ENCODE data around the gene ZNF714.

ZNF714 gene

GRCh38 chr19:21082011-21082975, at the start of gene ZNF714:
Gene ZNF714, plus strand, starts transcription at chr19:21082203. Its CDS starts 16,066 bp downstream, at chr19:21098269.
- peak; percentile 68 to 76 (median 70) for DNase-seq (ENCODE audit: low read depth in 3 of 3)

- DNase-seq (ENCODE audit: low read depth in 3 of 3) = no peak
Measured at GRCh38 chr19:21045028-21045427, 37.0 kb upstream of the ZNF714 start.

DNA sequence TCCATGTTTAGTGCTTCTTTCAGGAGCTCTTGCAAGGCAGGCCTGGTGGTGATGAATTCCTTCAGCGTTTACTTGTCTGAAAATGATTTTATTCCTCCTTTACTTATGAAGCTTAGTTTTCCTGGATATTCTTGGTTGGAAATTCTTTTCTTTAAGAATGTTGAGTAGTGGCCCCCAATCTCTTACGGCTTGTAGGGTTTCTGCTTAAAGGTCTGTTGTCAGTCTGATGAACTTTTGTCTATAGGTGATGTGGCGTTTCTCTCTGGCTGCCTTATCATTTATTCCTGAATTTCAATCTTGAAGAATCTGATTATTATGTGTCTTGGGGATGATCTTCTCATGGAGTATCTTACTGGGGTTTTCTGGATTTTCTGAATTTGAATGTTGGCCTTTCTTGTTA, 35.5 kb upstream of the ZNF714 start:
- DNase-seq (ENCODE audit: low read depth in 3 of 3) = no peak

DNA sequence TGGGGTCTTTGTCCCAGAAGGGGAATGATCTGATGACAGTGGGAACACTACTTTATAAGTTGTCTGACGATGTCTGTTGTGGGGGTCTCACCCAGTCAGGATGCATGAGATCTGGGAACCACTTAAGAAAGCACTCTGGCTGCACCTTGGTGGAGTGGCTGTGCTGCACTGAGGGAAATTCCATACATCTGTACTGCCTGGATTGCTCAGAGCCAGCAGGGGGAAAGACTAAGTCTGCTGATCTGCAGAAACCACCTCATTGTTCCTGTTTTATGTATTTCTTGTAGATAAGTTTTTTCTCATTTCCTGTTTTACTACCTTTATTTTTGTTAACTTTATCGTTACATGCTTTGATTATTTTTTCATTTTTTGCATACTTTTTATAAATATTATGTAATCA, 34.3 kb upstream of the ZNF714 start:
- DNase-seq (ENCODE audit: low read depth in 3 of 3) = no peak

GRCh38 chr19:21052902-21053301, 29.1 kb upstream of the ZNF714 start:
- DNase-seq (ENCODE audit: low read depth in 3 of 3) = no peak

DNA sequence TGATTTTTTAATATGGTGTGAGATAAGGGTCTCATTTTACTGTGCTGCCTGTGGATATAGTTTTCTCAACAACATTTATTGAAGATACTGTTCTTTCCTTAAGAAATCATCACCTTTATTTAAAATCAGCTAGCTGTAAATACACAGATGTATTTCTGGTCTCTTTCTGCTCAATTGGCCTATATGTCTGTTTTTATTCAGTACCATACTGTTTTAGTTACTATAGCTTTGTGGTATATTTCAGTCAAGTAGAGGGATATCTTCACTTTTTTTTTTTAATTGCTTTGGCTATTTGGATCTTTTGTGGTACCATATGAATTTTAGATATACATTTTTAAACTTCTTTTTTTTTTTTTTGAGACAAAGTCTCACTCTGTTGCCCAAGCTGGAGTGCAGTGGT, 16.7 kb upstream of the ZNF714 start:
- no peak for DNase-seq (ENCODE audit: low read depth in 3 of 3)

GRCh38 chr19:21084343-21084742, 2.3 kb downstream of the ZNF714 start:
- DNase-seq (ENCODE audit: low read depth in 3 of 3) = no peak

DNA sequence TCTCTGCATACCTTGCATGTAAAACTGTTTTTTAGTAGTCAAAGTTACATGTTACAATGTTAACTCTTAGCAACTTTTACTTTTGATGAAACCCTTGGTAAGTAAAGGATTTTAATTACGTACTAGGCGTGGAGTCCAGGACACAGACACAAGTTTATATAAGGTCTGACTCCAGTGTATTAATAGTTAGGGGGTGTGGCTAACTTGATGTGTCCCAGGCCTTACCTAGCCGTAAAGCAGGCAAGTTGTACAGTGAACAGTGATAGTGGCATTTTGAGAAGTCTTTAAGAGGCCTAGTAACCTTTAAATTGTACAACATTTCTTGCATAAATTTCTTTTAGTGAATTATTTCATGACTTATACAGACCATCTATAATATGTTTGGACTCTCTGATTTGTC, 5.9 kb downstream of the ZNF714 start:
- DNase-seq (ENCODE audit: low read depth in 3 of 3) = no peak

GRCh38 chr19:21092109-21092508, 10.1 kb downstream of the ZNF714 start:
- DNase-seq (ENCODE audit: low read depth in 3 of 3) = no peak

DNA sequence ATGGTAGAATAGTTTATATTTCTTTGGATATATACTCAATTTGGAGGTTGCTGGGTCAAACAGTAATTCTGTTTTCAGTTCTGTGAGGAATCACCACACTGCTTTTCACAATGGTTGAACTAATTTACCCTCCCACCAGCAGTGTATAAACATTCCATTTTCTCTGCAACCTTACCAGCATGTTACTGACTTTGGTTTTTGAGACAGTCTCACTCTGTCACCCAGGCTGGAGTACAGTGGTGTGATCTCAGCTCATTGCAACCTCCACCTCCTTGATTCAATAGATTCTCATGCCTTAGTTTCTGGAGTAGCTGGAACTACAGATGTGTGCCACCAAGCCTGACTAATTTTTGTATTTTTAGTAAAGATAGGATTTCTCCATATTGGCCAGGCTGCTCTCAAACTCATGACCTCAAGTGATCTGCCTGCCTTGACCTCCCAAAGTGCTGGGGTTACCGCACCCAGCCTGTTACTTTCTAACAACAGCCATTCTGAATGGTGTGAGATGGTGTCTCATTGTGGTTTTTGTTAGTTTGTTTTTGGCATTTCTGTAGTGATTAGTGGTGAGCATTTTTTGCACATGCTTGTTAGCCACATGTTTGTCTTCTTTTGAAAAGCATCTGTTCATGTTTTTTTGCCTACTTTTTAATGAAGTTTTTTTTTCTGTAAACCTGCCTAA, 12.5 kb downstream of the ZNF714 start:
- no peak for DNase-seq (ENCODE audit: low read depth in 3 of 3)

DNA sequence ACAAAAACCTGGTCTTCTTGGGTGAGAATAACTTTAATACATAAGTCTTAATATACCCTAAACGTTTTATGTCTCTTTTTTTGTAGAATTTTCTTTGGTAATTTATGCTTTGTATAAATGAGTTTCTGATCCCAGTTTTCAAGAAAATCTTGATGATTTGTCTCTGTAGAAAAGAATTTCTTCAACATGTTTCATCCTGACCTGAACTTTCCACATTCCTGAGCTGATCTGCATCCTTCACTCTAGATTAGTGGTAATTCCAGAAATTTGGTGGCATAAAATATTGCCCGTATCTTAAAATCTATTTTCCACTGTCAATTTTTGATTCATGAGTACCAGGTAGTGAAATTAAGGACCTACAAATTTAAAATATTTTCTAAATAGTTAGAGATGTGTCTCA, 16.3 kb downstream of the ZNF714 start:
- no peak for DNase-seq (ENCODE audit: low read depth in 3 of 3)

DNA sequence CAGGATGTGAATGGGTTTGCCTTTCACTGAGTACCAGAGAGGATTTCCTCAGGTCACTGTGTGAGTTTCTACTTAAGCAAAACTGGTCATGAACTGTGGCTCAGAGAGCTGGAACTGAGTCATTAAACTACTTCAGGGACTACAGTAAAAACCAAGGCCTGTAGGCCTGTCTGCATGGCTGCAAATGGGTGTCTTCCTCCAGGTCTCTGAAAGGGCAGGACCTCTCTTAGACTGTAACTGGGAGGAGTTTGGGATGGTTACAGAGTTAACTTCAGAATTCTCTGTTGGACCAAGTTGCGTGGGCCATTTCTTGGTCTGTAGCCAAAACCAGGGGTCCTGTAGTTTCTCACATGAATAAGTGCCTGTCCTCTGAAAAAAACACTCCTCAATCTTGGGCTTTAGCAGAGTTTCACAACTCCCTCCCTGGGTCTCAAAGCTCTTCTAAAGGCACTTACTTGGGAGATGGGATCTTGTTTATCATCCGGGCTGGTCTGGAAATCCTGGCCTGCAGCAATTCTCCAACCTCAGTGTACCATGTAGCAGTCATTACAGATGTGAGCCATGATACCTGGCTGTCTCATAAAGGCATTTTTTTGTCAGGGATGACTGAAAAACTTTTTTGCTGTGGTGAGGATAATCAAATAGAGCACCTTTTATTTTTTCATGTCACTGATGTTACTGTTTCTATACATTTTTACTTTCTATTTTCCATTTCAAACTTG, 19.7 kb downstream of the ZNF714 start:
- DNase-seq (ENCODE audit: low read depth in 3 of 3) = no peak

GRCh38 chr19:21109116-21109515, 27.1 kb downstream of the ZNF714 start:
- no peak for DNase-seq (ENCODE audit: low read depth in 3 of 3)

DNA sequence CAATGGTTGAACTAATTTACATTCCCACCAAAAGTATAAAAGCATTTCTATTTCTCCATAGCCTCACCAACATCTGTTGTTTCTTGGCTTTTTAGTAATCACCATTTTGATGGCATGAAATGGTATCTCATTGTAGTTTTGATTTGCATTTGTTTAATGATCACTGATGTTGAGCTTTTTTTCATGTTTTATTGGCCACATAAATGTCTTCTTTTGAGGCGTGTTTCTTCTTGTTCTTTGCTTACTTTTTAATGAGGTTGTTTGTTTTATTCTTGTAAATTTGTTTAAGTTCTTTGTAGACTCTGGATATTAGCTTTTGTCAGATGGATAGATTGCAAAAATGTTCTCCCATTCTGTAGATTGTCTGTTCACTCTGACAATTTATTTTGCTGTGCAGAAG, 28.2 kb downstream of the ZNF714 start:
- DNase-seq (ENCODE audit: low read depth in 3 of 3) = no peak

GRCh38 chr19:21115430-21115829, 33.4 kb downstream of the ZNF714 start:
- no peak for DNase-seq (ENCODE audit: low read depth in 3 of 3)

GRCh38 chr19:21117041-21117907, 35.3 kb downstream of the ZNF714 start:
- no peak for DNase-seq (ENCODE audit: low read depth in 3 of 3)

GRCh38 chr19:21126078-21126477, 44.1 kb downstream of the ZNF714 start:
- DNase-seq (ENCODE audit: low read depth in 3 of 3) = no peak

- DNase-seq (ENCODE audit: low read depth in 3 of 3) = no peak
Measured at GRCh38 chr19:21127001-21127400, 45.0 kb downstream of the ZNF714 start.

DNA sequence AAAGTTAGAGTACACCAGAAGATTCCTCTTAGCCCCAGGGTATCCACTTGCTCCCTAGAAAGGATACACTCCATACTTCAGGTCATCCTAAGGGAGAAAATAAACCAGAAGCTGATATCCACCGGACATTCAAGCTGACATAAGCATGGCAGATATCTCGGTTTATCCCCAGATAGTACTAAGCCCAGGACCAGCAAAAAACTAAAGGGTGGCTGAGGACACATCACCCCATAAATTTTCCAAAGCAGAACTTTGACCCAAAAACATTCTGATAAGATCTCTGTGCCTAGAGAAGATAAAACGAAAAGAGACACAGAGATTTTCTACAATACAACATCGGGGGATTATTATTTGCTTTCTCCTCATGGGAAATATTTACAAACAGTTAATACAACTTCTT, 45.9 kb downstream of the ZNF714 start:
- no peak for DNase-seq (ENCODE audit: low read depth in 3 of 3)

DNA sequence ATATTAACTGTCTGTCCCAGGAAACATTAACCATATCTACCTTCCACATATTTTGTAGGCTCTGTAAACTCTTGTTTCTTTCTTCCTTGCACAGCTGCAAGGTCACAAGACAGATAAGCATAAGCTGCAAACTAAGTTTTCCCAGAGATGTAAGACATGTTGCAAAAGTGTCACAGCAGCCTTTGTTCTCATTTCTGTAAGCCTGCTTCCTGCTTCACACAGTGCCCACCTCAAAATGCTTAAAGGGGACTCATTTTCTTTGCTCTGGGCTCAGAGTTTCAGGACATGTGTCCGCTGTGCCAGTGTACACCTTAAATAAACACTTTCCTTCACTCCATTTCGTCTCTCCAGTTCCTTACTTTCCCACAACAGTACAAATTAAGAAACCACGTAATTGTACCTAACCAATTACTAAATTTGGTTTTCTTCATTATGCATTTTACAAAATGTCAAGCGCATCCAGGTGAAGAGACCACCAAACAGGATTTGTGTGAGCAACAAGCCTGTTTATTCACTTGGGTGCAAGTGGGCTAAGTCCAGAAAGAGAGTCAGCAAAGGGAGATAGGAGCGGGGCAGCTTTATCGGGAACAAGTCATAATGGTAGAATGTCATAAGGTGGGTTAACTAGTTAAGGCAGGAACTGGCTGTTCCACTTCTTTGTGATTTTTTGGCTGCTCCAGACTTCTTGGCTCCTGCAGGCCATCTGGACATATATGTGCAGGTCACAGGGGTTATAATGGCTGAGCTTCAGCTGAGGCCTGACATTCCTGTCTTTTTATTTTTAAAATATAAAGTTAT, 47.1 kb downstream of the ZNF714 start:
- DNase-seq (ENCODE audit: low read depth in 3 of 3) = no peak

All from stimulated activated CD4-positive, alpha-beta T cell treated with anti-CD3 and anti-CD28 coated beads, TNF-alpha, amount 100 ng/mL, for 24 hours (primary cell).